ENCODE measurements around the gene EFCAB11.
A peak's percentile ranks its signal among the peaks of the same experiment; 100 is the strongest.

The EFCAB11 gene

DNA sequence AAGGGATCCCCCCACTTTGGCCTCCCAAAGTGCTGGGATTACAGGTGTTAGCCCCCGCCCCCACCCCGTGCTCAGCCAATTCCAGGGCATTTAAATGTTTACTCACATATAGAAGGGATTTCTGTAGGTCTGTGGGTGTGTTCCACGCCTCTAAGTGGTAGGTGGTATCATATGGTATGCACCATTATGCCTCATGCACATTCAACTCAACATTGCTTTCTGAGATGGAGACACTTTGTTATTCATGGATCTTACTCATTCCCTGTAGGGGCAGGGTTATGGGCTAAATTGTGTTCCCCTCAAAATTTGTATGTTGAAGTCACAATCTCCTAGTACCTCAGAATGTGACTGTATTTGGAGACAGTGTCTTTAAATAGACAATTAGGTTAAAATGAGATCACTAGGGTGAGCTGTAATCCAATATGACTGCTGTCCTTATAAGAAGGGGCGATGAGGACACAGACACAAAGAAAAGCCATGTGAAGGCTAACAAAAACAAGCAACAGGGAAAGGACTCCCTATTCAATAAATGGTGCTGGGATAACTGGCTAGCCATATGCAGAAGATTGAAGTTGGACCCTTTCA lies 200.6 kb downstream of the EFCAB11 start:
- H3K4me3 Mint-ChIP-seq, result no peak overlapping the region
- no peak for ATAC-seq (replicated peaks; ENCODE audit: extremely low read depth, poor library complexity, severe bottlenecking)
- no peak overlapping the region for H3K27ac Mint-ChIP-seq (ENCODE audit: low read depth)
- H3K27me3 Mint-ChIP-seq, result no peaks in the 10 kb centered on the region
- H3K4me1 Mint-ChIP-seq, result peaks cover 23% of the 10 kb centered on the region
- H3K36me3 Mint-ChIP-seq (ENCODE audit: insufficient read depth), result no peaks in the 10 kb centered on the region
- DNase-seq (ENCODE audit: low spot score in 2 of 2), result no peak
- H3K9me3 Mint-ChIP-seq, result peaks cover 7% of the 10 kb centered on the region

DNA sequence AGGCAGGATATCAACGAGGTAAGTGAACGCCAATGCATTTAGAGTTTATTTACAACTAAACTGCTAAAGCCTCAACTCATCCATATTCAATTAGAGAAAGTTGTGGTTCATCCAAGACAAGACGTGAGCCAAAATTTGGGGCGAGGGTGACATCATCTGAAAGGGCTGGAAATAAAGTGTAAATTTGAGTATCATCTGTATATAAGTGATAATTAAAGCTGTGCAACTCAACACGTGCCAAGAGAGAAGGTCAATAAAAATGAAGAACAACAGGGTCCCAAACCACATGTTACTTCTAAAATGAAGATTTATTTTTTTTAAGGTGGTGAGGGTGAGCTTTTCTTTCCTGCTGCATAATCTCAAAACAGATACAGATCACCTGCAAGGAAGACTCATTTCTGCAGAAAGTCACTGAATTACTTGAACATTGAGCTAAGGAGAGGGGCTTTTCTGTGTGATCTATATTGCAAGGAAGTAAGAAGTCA lies 203.6 kb downstream of the EFCAB11 start:
- Mint-ChIP-seq H3K4me3 (no peak overlapping the region), H3K27ac (ENCODE audit: low read depth) (peak overlapping the region; percentile 22), H3K9me3 (peaks cover 7% of the 10 kb centered on the region), H3K36me3 (ENCODE audit: insufficient read depth) (no peaks in the 10 kb centered on the region), H3K27me3 (no peaks in the 10 kb centered on the region), H3K4me1 (peaks cover 15% of the 10 kb centered on the region)
- ATAC-seq (replicated peaks; ENCODE audit: extremely low read depth, poor library complexity, severe bottlenecking) (no peak), DNase-seq (ENCODE audit: low spot score in 2 of 2) (no peak)

DNA sequence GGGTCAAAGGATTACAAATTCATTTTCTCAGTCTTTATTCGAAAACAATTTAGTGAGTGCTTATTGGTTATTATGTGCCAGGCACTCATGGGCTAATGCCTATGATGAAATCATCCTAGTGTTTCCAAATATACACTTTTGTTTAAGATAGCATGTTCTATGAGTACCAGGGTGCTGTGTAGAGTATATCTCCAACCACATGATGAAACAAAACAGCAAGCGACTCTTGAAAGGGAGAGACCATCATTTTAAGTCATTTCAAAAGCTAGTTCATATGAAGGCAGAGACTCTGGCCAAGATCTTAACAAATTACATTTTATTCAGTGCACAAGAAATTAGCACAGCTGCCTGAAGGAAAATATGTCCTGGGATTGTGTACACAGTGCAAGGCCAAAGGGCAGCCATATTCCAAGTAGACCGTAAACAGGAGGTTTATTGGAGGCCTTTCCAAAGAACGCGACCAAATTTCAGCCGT lies 204.2 kb downstream of the EFCAB11 start:
- Mint-ChIP-seq H3K4me1 (peaks cover 15% of the 10 kb centered on the region), H3K27me3 (no peaks in the 10 kb centered on the region), H3K4me3 (no peak overlapping the region), H3K27ac (ENCODE audit: low read depth) (peak overlapping the region; percentile 22), H3K36me3 (ENCODE audit: insufficient read depth) (no peaks in the 10 kb centered on the region), H3K9me3 (peaks cover 7% of the 10 kb centered on the region)
- ATAC-seq (replicated peaks; ENCODE audit: extremely low read depth, poor library complexity, severe bottlenecking), result no peak
- DNase-seq (ENCODE audit: low spot score in 2 of 2), result no peak

DNA sequence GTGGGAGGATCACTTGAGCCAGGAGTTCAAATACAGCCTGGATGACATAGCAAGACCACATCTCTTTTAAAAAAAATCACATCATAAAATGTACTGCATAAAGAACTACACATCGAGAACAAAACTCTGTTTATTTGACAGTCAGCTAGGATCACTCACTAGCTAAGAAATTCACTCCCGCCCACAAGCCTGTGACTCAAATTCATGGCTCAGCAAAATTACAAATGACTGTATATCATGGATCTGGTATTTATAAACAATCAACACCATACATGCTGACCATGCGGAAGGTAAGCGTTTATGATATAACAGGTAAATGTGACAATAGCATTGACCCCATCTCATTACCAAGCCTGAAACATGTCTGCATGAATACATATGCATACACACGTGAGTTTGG lies 206.5 kb downstream of the EFCAB11 start:
- H3K36me3 Mint-ChIP-seq (ENCODE audit: insufficient read depth), result no peaks in the 10 kb centered on the region
- peaks cover 15% of the 10 kb centered on the region for H3K4me1 Mint-ChIP-seq
- no peak for ATAC-seq (replicated peaks; ENCODE audit: extremely low read depth, poor library complexity, severe bottlenecking)
- no peaks in the 10 kb centered on the region for H3K27me3 Mint-ChIP-seq
- no peak for DNase-seq (ENCODE audit: low spot score in 2 of 2)
- H3K27ac Mint-ChIP-seq (ENCODE audit: low read depth), result no peak overlapping the region
- H3K4me3 Mint-ChIP-seq, result no peak overlapping the region
- peaks cover 7% of the 10 kb centered on the region for H3K9me3 Mint-ChIP-seq

DNA sequence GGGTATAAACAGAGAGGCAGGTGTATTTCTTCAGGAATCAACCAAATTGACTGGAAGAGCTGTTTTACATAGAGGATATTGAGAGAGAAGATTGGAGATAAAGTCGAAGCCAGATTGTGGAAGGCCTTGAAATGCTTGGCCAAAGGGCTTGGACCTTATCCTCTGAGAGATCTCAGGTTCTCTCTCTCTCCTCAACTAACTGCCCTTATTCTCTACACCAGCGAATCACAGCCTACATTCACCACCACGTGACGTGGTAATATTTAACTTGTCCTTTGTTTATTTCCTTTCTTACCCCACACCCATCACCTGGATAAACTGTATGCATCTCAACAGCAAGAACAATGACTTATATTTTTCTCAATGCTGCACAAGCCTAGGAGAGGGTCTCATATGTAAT lies 207.4 kb downstream of the EFCAB11 start:
- peaks cover 7% of the 10 kb centered on the region for H3K9me3 Mint-ChIP-seq
- ATAC-seq (replicated peaks; ENCODE audit: extremely low read depth, poor library complexity, severe bottlenecking), result no peak

DNA sequence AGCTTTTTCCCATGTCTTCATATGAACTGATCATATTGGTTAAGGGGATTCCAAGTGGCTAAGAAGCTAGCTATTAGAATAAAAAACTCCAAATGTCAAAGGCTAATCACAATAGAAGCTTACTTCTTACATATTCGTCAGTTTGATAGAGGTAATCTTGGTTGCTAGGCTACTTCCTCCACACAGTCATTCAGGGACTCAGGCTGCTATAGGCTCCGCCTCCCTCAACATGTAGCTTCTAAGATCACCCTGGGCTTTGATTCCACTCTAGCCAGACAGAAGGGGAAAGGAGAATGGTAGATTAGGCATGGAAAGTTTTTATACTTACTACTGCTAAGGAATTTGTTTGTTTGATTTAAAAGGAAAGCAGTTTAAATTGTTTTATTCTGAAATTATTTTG lies 207.9 kb downstream of the EFCAB11 start:
- Mint-ChIP-seq H3K27me3 (no peaks in the 10 kb centered on the region), H3K4me3 (no peak overlapping the region), H3K9me3 (peaks cover 7% of the 10 kb centered on the region), H3K36me3 (ENCODE audit: insufficient read depth) (no peaks in the 10 kb centered on the region), H3K4me1 (peaks cover 11% of the 10 kb centered on the region), H3K27ac (ENCODE audit: low read depth) (no peak overlapping the region)
- ATAC-seq (replicated peaks; ENCODE audit: extremely low read depth, poor library complexity, severe bottlenecking) (no peak), DNase-seq (ENCODE audit: low spot score in 2 of 2) (no peak)

More for the DNA sequence above, 207.4 kb downstream of the EFCAB11 start:
- H3K4me1 Mint-ChIP-seq, result peaks cover 15% of the 10 kb centered on the region
- DNase-seq (ENCODE audit: low spot score in 2 of 2), result no peak
- H3K27me3 Mint-ChIP-seq, result no peaks in the 10 kb centered on the region
- H3K4me3 Mint-ChIP-seq, result no peak overlapping the region
- no peaks in the 10 kb centered on the region for H3K36me3 Mint-ChIP-seq (ENCODE audit: insufficient read depth)
- H3K27ac Mint-ChIP-seq (ENCODE audit: low read depth), result no peak overlapping the region

DNA sequence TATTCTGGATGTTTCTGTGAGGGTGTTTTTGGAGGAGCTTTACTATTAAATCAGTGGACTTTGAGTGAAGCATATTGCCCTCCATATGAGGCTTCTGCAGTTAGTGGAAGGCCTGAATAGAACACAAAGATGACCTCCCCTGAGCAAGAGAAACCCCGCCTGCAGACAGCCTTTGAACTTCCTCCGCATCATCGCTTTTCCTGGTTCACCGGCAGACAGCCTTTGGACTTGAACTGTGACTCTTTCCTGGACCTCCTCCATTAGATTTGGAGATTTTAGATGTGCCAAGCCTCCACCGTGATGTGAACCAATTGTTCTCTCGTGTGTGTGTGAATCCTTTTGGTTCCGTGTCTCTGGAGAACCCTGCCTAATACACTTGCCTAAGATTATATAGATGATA lies 208.4 kb downstream of the EFCAB11 start:
- Mint-ChIP-seq H3K36me3 (ENCODE audit: insufficient read depth) (no peaks in the 10 kb centered on the region), H3K4me3 (no peak overlapping the region), H3K4me1 (peaks cover 6% of the 10 kb centered on the region), H3K27ac (ENCODE audit: low read depth) (no peak overlapping the region), H3K27me3 (no peaks in the 10 kb centered on the region), H3K9me3 (peaks cover 7% of the 10 kb centered on the region)
- no peak for DNase-seq (ENCODE audit: low spot score in 2 of 2)
- ATAC-seq (replicated peaks; ENCODE audit: extremely low read depth, poor library complexity, severe bottlenecking), result no peak

Data from central memory CD8-positive, alpha-beta T cell (primary cell).